ENCODE results near the gene CCL21.

Gene CCL21

DNA sequence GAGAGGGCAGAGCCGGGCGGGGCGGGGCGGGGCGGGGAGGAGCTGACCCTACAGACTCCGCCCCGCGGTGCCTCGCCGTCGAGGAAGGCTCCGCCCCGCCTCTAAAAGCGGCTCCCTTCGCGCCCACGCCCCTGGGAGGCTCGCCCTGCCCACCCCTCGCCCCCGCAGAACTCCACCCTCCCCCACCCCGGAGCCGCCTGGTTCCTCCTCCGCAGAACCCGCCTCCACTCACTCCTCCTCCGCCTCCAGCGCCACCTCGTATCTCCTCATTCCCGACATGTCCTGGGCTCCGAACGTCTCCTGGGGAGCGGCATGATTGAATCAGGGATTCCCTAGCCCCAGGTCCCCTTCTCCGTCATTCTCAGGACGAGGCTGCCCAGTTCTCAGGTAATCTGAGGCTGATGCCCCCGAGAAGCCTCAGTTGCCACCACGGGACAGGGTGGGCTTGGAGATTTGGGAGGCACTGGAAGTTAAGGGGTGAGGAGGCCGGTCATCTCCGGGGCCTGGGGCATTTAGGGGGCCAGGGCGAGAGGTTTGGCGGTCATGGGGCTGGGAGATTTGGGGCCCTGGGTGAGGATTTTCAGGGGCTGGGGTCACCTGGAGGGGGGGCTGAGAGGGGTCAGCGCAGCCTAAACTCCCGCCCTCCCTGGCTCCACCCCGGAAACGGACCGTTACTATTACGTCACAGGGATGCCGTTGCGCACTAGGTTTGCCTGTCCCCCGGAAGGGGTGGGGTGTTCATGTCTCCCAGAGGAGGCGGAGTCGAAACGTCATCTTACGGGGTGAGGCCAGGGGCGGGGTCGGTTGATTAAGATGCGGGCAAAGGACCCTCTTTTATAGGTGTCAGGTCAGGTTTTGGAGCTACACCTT, 44.3 kb downstream of the CCL21 start:
- peak; percentile 87 for DNase-seq

DNA sequence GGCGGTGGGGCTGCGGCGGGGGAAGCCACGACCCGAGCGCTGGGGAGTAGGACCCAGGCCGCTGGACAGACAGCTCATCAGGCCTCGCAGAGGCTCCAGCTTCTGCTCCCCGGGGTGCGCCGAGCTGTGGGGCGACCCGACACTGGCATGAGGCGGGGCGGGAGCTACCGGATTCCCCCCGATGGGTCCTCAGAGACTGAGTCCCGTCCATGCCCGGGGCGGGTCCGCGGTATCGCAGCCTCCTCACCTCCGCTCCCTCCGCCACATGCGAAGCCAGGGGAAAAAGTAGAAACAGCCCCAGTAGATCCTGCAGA, 44.9 kb downstream of the CCL21 start:
- no peak for DNase-seq

DNA sequence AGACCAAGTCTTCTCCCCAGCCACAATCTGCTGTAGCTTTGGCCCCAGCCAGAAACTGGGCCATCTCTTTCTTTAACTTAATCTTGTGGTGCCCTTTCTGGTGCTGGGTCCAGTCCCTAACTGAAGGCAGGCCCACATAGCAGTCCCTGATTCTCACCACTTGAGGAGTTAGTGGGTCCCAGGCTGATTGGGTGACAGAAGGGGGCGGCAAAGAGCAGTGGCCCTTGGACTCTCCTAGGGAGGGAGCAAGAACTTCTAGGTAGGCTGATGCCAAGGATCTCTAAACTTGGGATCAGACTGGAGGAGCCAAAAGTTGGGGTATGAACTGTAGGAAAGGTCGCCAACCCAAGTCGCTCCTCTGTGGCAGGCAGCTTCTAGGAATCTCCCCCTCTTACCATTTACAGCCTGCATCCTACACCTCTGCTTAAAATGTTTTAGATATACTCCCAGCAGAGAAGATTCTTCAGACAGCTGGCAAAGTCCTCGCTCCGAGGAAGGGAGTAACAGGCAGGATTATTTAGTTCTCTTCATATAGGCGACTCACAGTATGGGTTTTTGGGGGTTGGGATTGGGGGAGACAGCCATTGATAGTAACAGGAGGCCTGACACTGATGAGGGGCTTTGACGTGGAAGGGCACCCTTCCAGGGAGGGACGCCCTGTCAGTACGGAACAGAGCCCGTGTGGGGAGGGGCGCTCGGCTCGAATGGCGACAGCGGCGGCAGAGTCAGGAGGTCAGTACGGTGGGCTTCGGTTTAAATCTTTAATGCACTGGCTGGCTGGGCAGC, 45.5 kb downstream of the CCL21 start:
- no peak for DNase-seq

DNA sequence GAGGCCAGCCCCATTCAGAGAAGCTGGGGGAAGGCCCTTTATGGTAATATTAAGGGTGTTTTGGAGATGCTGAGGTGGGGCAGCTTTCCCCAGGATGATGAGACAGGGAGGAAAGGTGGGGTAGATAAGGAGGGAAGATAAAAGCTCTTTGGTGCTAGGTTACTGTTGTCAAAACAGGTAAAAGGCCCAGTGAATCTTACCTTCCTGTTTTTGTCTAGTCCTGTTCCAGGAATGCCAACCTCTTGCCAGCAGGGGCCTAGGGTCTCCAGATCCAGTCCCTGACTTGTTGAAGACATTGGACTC, 46.7 kb downstream of the CCL21 start:
- DNase-seq, result no peak

DNA sequence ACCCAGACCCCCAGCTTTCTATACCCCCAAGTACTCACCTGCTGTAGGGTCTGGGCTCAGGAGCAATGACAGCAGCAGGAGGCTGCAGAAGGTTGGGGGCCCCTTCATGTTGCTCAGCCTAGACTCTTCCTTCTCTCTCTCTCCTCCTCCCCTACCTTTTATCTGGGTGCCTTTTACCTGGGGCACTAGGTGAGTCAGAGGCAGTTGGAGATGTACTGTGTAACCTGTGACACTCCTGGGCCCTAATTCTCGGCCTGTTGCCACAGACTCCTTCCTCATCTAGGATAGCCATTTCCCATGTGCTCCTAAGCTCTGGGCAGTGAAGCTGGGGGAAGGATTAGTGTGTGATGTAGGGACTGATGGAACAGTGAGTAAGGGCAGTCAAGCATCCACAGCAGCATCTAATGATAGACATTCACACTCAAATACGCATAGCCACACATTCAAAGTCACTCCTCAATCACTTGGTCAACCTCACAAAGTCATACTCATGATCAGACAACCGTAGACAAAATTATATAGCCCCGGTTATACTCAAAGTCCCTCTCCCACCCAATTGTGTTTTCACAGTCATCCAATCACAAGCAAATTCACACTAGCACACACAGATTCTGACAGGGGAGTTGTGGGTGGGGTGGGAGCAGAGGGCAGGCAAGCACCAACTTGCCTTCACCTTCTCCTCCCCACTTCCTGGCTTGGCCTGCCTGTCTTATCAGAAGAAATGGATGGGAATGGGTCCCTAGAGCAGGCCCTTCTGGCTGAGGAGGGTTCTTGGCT, 47.2 kb downstream of the CCL21 start, which contains the start of gene CCL27:
Gene CCL27, minus strand, starts transcription at position 132 of the 777 bp plus-strand sequence. Its CDS starts 24 bp downstream, at position 108.
- no peak for DNase-seq

DNA sequence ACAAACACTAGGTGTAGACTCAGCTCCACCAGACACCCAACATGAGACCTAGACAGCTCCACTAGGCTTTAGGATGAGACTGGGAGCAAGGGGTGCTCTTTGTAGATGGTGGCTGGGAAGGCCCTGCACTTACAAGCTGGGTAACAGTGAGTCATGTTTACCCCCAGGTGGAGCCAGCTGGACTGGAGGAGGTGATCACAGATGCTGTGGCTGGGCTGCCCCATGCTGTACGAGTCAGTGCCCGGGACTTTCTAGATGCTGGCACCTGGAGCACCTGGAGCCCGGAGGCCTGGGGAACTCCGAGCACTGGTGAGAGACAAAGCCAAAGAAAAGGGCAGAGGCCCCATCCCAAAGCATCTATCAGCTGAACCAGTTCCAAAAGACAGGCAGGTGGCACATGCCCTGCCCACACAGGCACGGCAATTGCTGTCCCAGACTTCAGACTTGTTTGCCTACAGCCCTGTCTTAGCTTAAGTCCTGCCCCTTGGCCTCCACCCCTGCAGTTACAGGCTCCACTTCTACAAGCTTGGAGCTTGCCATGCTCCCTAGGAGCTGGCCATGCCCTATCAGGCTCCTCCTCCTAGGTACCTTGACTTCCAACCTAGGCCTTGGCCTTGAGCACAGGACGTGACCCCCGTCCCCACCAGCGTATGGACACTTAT, 50.2 kb downstream of the CCL21 start:
- no peak for DNase-seq
